Activated CD4-positive, alpha-beta T cell treated with anti-CD3 and anti-CD28 coated beads for 36 hours (primary cell): ENCODE data around the gene ACVR2B. TPM values are rescaled to one million over a fixed set of nuclear protein-coding genes. Genes with fewer than 3 reads are reported as not detected.

Source experiments
- ATAC-seq: fragments of 200-7000 bp; cut with Tn5 transposase; one replicate; pipeline ENCODE4 v1.10.0; 2021; ENCODE audit warnings: mild to moderate bottlenecking, moderate library complexity
- CTCF ChIA-PET: fragments of 350-600 bp; sonication (Branson Sonifier 250); formaldehyde crosslinking; loops from one replicate; lab custom pipeline; 2021; ENCODE audit warnings: antibody characterized with exemption; lab: Charles Lee
- POLR2A ChIA-PET: fragments of 350-600 bp; sonication (Branson Sonifier 250); formaldehyde crosslinking; loops from one replicate; lab custom pipeline; 2021; ENCODE audit warnings: antibody characterized with exemption, inconsistent platforms; lab: Charles Lee
- DNase-seq: peaks from one replicate; pipeline ENCODE4 v3.0.0-alpha.2; 2020
- H3K27ac Mint-ChIP-seq: one replicate; pipeline ENCODE4 v1.8.0; 2021; ENCODE audit warnings: mixed read lengths
- H3K27me3 Mint-ChIP-seq: one replicate; pipeline ENCODE4 v1.8.0; 2021; ENCODE audit warnings: mixed read lengths
- H3K36me3 Mint-ChIP-seq: one replicate; pipeline ENCODE4 v1.8.0; 2021; ENCODE audit warnings: low read depth, mixed read lengths
- H3K4me1 Mint-ChIP-seq: one replicate; pipeline ENCODE4 v1.8.0; 2021; ENCODE audit warnings: mixed read lengths
- H3K4me3 Mint-ChIP-seq: one replicate; pipeline ENCODE4 v1.8.0; 2021; ENCODE audit warnings: mild to moderate bottlenecking, moderate library complexity, mixed read lengths
- H3K9me3 Mint-ChIP-seq: one replicate; pipeline ENCODE4 v1.8.0; 2021; ENCODE audit warnings: low read depth, mixed read lengths
- intact Hi-C, 2 experiments: fragments of 100-400 bp; cut with DNase I in 1 of 2; cut with micrococcal nuclease in 1 of 2; formaldehyde crosslinking; loops; one replicate each; pipeline versions ENCODE4 v1.14.2 to v1.15.1; 2022 to 2024; cut with DNase I, micrococcal nuclease
- total RNA-seq, 2 experiments: library from RNA; stranded (reverse); gene quantifications; one replicate each; pipeline ENCODE4 v1.2.3, GENCODE V29; 2021

The ACVR2B gene
- total RNA-seq, 2 experiments from 2014 or later = 5.7 to 6.9 TPM

DNA sequence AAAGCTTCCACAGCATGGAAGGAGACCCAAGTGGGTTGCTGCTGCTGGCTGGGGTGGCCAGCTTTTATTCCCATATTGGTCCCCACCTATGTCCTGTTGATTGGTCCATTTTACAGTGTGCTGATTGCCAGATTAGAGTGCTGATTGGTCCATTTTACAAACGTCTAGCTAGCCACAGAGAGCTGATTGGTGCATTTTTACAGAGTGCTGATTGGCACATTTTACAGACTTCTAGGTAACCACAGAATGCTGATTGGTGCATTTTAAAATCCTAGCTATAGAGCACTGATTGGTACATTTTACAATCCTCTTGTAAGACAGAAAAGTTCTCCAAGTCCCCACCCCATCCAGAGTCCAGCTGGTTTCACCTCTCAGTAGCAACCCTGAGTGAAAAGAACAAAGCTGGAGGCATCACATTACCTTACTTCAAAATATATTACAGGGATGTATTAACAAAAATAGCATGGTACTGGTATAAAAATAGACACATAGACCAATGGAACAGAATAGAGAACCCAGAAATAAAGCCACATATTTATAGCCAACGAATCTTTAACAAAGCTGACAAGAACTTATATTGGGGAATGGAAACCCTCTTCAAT is 7.5 kb upstream of the ACVR2B start:
- intact Hi-C loops = no loop called here
- no peak for DNase-seq
- POLR2A ChIA-PET = interaction anchor here (0.6 kb wide), 1 partner anchor 51 kb away, joined by 4 read pairs; no protein-coding TSS in a partner anchor
- peaks cover 2% of the 10 kb centered on the region for H3K27me3 Mint-ChIP-seq
- no peaks in the 10 kb centered on the region for H3K36me3 Mint-ChIP-seq
- H3K27ac Mint-ChIP-seq = no peak overlapping the region
- CTCF ChIA-PET = interaction anchor here (0.6 to 0.7 kb wide), 2 partner anchors 53 to 75 kb away, joined by 3 to 4 read pairs; no protein-coding TSS in a partner anchor
- no peak for ATAC-seq
- no peak overlapping the region for H3K4me3 Mint-ChIP-seq
- H3K4me1 Mint-ChIP-seq = no peaks in the 10 kb centered on the region
- H3K9me3 Mint-ChIP-seq = peaks cover 3% of the 10 kb centered on the region

DNA sequence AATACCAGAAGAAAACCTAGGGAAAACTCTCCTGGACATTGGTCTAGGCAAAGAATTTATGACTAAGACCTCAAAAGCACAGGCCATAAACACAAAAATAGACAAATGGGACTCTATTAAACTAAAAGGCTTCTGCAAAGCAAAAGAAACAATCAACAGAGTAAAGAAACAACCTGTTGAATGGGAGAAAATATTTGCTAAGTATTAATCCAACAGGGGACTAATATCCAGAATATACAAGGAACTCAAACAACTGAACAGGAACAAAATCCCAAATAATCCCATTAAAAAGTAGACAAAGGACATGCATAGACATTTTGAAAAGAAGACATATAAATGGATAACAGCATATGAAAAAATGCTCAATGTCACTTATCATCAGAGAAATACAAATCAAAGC is 6.9 kb upstream of the ACVR2B start:
- POLR2A ChIA-PET = no interaction called here
- intact Hi-C loops = no loop called here
- Mint-ChIP-seq H3K36me3 (no peaks in the 10 kb centered on the region), H3K27me3 (peaks cover 2% of the 10 kb centered on the region), H3K4me3 (no peak overlapping the region), H3K27ac (no peak overlapping the region), H3K9me3 (peaks cover 3% of the 10 kb centered on the region), H3K4me1 (no peaks in the 10 kb centered on the region)
- ATAC-seq = no peak
- CTCF ChIA-PET = no interaction called here
- DNase-seq = no peak

DNA sequence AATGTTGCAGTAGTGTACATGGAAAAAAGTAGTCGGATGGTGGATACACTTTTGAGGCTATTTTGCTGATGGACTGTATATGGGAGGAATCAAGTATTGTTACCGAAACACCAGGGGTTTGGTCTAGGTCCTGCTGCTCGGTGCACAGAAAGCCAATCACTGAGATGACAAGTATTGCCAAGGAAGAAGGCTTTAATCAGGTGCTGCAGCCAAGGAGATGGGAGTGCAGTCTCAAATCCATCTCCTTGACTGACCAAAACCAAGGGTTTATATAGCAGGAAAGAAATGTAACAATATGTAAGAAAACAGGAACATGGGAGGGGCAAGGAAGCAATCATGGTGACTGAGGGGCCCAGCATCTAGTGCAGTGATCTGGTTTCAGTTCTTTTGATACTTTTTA is 2.8 kb upstream of the ACVR2B start:
- peaks cover 6% of the 10 kb centered on the region for H3K4me1 Mint-ChIP-seq

DNA sequence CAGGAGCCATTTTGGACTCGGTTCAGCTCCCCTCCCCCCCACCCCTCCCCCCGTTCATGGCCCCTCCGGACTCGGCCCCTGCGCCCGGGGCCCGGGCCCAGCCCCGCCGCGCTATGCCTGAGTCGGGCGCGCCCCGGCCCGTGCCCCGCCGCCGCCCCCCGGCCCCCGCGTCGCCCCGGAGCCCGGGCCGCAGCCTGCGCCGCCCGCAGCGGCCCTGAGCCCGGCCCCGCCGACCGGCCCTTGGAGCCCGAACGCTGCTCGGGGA is 155 bp downstream of the ACVR2B start:
- Mint-ChIP-seq H3K4me3 (peak overlapping the region; percentile 87), H3K9me3 (peaks cover 3% of the 10 kb centered on the region), H3K4me1 (peaks cover 9% of the 10 kb centered on the region), H3K27me3 (peaks cover 2% of the 10 kb centered on the region), H3K36me3 (no peaks in the 10 kb centered on the region), H3K27ac (no peak overlapping the region)
- ATAC-seq = no peak
- POLR2A ChIA-PET = interaction anchor here (0.6 kb wide), 1 partner anchor 1465 kb away, joined by 3 read pairs; no protein-coding TSS in a partner anchor
- no peak for DNase-seq
- intact Hi-C loops = loop anchor here (1.0 to 10.0 kb wide), 6 partner anchors 42 to 598 kb away; partner anchors contain the start of genes ACAA1 (in 2 of the 2), EXOG (in 1 of the 2), MYD88 (in 1 of the 2) and SCN11A (in 1 of the 2)
- CTCF ChIA-PET = no interaction called here

More for the DNA sequence above, 2.8 kb upstream of the ACVR2B start:
- no peak overlapping the region for H3K27ac Mint-ChIP-seq
- H3K9me3 Mint-ChIP-seq = peaks cover 3% of the 10 kb centered on the region
- H3K4me3 Mint-ChIP-seq = no peak overlapping the region
- ChIA-PET POLR2A (interaction anchor here (0.7 kb wide), 1 partner anchor 18 kb away, joined by 4 read pairs; no protein-coding TSS in a partner anchor), CTCF (no interaction called here)
- intact Hi-C loops = loop anchor here (5.0 to 10.0 kb wide), 2 partner anchors 316 to 601 kb away; partner anchors contain the start of genes ACAA1 (in 1 of the 2), MYD88 (in 1 of the 2), SCN11A (in 1 of the 2) and WDR48 (in 1 of the 2)
- peaks cover 2% of the 10 kb centered on the region for H3K27me3 Mint-ChIP-seq
- ATAC-seq (no peak), DNase-seq (no peak)
- no peaks in the 10 kb centered on the region for H3K36me3 Mint-ChIP-seq

DNA sequence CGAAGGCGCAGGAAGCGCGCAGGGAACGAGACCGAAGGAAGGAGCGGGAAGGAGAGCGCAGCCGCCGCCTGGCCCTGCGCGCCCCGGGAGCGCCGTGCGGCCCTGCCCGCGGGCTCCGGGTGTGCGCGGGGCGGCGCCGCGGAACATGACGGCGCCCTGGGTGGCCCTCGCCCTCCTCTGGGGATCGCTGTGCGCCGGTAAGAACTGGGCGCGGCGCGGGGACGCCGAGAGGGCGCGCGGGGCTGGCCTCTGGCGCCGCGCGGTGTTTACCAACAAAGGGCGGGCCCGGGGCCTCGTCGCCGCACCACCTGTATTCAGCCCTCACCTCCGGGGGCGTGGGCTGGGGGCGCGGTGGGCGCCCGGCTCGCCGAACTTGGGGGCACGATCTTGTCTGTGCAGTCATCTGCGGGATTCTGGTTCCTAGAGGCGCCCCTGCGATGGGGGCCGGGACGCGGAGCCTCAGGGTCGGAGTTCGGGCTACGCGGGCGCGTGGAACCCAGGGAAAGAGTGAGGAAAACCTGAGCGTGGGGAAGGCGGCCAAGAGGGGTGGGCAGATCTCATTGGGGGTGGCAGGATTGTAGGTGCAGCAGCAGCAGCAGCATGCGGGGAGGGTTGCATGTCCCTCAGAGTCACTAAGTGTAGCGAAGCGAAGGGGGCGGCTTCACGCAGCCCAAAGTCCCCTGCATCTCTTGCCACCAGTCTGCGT is 641 bp downstream of the ACVR2B start:
- peak; percentile 67 for ATAC-seq
- intact Hi-C loops = loop anchor here (1.0 to 10.0 kb wide), 3 partner anchors 108 to 598 kb away; partner anchors contain the start of genes ACAA1 (in 1 of the 2), MYD88 (in 1 of the 2), SCN11A (in 1 of the 2) and WDR48 (in 1 of the 2)
- ChIA-PET POLR2A (interaction anchor here (0.7 kb wide), 1 partner anchor 395 kb away, joined by 3 read pairs; no protein-coding TSS in a partner anchor), CTCF (no interaction called here)
- H3K36me3 Mint-ChIP-seq = no peaks in the 10 kb centered on the region
- peaks cover 3% of the 10 kb centered on the region for H3K9me3 Mint-ChIP-seq
- peaks cover 9% of the 10 kb centered on the region for H3K4me1 Mint-ChIP-seq
- peaks cover 2% of the 10 kb centered on the region for H3K27me3 Mint-ChIP-seq
- DNase-seq = peak; percentile 58
- H3K4me3 Mint-ChIP-seq = peak overlapping the region; percentile 87
- peak overlapping the region; percentile 81 for H3K27ac Mint-ChIP-seq

DNA sequence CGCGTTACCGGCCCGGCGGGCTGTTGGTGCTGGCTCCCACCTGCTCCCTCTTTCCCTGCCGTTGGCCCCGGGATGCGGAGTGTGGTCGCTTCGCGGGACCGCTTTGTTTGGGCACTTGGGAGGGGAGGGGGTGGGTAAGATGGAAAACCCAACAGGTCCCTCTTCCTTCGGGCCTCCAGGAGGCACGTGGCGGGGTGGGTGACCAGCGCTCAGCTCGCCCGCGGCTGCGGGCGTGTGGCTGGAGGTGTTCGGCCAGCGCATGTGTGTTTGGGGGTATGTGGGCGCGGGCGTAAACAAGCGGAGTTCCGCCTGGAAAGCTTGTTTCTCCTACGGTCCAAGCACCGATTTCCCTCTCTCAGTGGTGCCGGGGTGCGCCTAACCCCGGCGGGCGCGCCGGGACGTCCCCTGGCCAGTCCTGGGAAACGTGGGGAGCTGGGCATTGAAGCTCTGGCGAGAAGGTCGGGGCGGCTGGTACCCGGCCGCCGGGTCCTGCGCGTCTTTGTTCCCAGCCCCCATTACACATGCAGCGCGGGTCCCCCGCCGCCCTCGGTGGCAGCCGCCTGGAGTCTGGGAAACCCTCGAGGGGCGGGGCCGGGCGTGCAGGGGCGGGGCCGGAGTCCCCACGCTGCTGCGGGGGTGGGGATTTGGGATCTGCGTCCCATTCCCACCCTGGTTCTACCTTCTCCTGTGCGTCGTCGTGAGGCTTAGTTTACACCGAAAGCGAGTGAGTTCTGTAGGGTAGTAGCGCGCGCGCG is 1.4 kb downstream of the ACVR2B start:
- intact Hi-C loops = loop anchor here (1.0 to 10.0 kb wide), 5 partner anchors 41 to 597 kb away; partner anchors contain the start of genes ACAA1 (in 1 of the 2), EXOG (in 1 of the 2), MYD88 (in 1 of the 2) and OXSR1 (in 1 of the 2)
- H3K4me1 Mint-ChIP-seq = peaks cover 9% of the 10 kb centered on the region
- H3K36me3 Mint-ChIP-seq = no peaks in the 10 kb centered on the region
- H3K4me3 Mint-ChIP-seq = peak overlapping the region; percentile 87
- H3K27me3 Mint-ChIP-seq = no peaks in the 10 kb centered on the region
- H3K27ac Mint-ChIP-seq = peak overlapping the region; percentile 81
- ChIA-PET CTCF (no interaction called here), POLR2A (interaction anchor here (0.7 kb wide), 1 partner anchor 395 kb away, joined by 3 read pairs; no protein-coding TSS in a partner anchor)
- peak; percentile 52 for ATAC-seq
- DNase-seq = peak; percentile 69
- peaks cover 3% of the 10 kb centered on the region for H3K9me3 Mint-ChIP-seq

DNA sequence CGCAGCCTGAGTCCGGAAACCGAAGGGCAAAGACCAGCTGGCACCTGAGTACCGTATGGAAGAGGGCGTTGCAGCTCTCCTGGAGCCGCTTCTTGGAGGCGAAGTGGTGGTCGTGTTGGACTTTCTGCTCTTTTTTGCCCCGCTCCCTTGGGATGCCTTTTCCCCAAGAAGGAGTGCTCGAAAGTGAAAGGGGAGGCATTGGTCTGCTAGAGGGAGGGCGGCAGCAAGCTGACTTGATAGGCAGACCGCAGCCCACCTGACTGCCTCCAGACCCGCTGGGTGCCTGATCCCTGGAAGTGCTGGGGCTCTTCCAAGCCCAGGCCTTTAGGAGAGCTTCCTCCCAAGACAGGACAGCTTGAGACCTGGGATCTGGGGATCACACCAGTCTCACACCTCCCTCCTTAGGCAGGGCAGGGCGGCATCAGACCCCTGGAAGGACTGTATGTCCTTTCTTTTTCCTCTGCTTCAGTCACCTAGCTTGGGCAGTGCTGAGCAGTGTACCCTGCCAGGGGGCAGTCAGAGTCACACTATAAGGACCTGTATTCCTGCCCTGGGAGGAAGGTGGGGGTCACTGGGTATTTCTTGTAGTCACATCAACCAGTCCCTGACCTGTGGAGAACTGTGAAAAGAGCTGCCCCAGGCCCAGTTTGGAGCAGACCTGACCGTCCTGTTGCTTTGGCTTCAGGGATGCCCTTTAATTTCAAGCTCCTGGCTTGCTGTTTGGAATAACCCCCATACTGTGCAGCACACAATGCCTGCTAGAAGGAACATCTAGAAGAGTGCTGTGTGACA is 2.1 kb downstream of the ACVR2B start:
- POLR2A ChIA-PET = interaction anchor here (0.5 kb wide), 1 partner anchor 600 kb away, joined by 3 read pairs; no protein-coding TSS in a partner anchor

DNA sequence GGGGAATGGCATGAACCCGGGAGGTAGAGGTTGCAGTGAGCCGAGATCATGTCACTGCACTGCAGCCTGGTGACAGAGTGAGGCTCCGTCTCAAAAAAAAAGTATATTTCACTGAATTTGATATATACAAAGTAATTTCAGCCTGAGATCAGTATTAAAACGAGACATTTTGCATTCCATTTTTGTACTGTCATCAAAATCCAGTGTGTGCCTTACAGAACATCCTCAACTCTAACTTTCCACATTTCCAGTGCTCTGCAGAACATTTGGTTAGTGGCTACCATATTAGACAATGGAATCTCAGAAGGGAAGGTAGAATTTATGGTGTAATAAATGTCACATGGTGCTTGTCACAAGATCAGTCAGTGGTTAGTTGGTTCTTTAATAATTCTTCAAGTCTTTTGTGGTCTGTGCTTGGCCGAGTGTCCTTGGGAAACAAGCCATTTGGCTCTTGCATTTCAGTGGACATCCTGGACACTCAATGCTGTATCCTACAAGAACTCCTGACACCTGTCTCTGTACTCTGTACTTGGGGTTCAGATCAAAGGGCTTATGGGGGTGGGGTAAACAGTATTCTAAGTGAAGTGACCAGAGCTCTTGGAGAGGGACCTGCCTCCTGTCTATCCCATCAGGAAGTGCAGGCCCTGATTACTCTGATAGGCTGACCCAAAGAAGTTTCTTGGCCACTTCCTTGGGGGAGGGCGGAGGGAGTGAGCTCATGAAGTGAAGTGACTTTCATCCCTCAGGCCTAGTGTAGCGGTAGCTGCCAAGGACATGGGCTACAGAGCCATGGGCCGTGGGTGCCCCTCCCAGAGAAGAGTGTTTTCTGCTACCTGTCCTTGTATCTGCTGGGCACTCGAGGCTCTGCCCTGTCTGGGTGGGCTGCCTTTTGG is 3.7 kb downstream of the ACVR2B start:
- CTCF ChIA-PET = no interaction called here
- no peak for DNase-seq

More for the DNA sequence above, 2.1 kb downstream of the ACVR2B start:
- Mint-ChIP-seq H3K36me3 (no peaks in the 10 kb centered on the region), H3K27me3 (no peaks in the 10 kb centered on the region), H3K9me3 (peaks cover 1% of the 10 kb centered on the region), H3K4me3 (peak overlapping the region; percentile 87), H3K27ac (peak overlapping the region; percentile 37), H3K4me1 (peaks cover 9% of the 10 kb centered on the region)
- no peak for DNase-seq
- no peak for ATAC-seq
- intact Hi-C loops = loop anchor here (1.0 to 10.0 kb wide), 3 partner anchors 40 to 321 kb away; partner anchors contain the start of genes ACAA1 (in 1 of the 2), EXOG (in 1 of the 2), MYD88 (in 1 of the 2) and OXSR1 (in 1 of the 2)
- CTCF ChIA-PET = interaction anchor here (0.6 to 1.4 kb wide), 2 partner anchors 36 to 120 kb away, joined by 4 to 5 read pairs; no protein-coding TSS in a partner anchor

DNA sequence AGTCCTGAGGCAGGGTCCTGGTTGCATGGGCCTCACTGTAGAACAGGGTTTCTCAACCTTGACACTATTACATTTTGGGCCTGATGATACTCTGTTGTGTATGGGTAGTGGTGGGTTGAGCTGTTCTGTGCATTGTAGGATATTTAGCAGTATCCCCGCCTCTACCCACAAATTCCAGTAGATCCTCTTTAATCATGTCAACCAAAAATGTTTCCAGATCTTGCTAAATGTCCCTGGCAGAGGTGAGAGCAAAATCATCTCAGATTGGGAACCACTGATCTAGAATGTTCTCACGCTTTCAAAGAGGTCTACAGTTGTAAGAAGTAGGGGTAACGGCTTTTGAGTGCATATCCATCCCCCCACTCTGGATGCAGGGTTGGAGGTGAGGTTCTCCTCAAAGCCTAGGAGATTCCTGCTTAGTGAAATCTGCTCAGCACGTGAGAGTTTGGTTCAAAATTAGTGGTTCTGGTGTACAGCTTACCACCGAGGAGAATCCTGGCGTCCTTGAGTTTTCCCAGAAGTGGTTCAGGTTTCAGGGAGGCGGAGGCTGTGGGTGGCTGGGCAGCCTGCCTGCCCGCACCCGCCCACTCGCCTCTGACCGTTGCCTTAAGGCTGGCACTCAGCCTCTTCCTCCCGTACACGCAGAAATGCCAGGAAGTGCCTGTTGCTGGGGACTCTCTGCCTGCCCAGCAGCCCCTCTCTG is 5.3 kb downstream of the ACVR2B start:
- Mint-ChIP-seq H3K4me1 (peaks cover 5% of the 10 kb centered on the region), H3K36me3 (no peaks in the 10 kb centered on the region), H3K27me3 (no peaks in the 10 kb centered on the region), H3K27ac (no peak overlapping the region), H3K9me3 (no peaks in the 10 kb centered on the region), H3K4me3 (no peak overlapping the region)
- ChIA-PET CTCF (interaction anchor here (0.7 kb wide), 1 partner anchor 9 kb away, joined by 3 read pairs; no protein-coding TSS in a partner anchor), POLR2A (no interaction called here)
- DNase-seq = no peak
- intact Hi-C loops = loop anchor here in 1 of 2 experiments (10.0 kb wide), 1 partner anchor 324 kb away; the partner anchor contains the start of genes ACAA1 and MYD88
- no peak for ATAC-seq

More for the DNA sequence above, 3.7 kb downstream of the ACVR2B start:
- H3K27ac Mint-ChIP-seq = no peak overlapping the region
- no peaks in the 10 kb centered on the region for H3K36me3 Mint-ChIP-seq
- H3K4me3 Mint-ChIP-seq = no peak overlapping the region
- intact Hi-C loops = loop anchor here in 1 of 2 experiments (10.0 kb wide), 1 partner anchor 323 kb away; the partner anchor contains the start of genes ACAA1 and MYD88
- peaks cover 9% of the 10 kb centered on the region for H3K4me1 Mint-ChIP-seq
- H3K9me3 Mint-ChIP-seq = no peaks in the 10 kb centered on the region
- H3K27me3 Mint-ChIP-seq = no peaks in the 10 kb centered on the region
- ATAC-seq = no peak
- POLR2A ChIA-PET = no interaction called here
